NCI-H2029 (cell line): ENCODE results near the gene DDX28.
A peak's percentile ranks its signal among the peaks of the same experiment; 100 is the strongest.
"Not testable (repeated sequence)": the region's sequence is repeated elsewhere in the genome, so short reads cannot be mapped to it uniquely, and the experiment has no call there.

Experiments
- DNase-seq: peaks from one replicate; lab custom pipeline; 2025; lab: John Stamatoyannopoulos, UW

DDX28 gene

DNA sequence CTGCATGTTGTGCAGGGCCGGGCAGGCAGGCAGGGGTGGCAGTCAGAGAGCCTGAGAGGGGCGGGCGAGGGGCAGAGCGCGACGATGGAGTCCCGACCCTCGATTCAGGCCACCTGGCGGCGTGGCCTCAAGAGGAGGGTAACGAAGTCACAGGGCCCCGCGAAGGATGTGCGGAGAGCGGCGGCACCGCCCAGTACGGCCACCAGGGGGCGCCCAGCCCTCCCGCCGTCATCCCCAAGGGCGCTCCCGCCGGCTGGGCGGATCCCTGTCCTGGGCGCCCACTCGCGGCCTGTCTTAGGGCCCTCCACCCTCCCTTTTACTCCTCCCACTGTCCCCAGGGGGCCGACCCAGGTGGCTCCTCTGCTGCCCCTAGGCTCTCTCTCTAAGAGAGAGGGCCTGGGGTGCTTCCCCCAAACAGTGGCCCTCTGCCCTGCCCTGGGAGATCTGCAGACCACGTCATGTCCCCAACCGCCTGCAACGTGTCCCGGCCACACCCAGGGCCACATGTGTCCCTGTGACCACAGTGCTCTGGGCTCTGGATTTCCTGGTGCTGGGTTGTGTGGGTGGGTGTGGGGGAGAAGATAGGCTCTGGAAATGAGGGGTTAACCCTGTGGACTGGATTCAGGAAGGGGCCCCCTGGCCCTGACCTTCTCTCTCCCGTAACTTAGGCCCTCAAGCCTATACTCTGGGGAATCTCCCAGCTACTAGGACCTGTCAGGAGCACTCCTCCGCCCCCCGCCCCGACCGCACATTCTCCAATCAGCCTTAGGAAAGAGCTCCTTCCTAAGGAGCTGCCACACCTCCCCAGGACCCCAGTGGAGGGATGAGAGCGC is 29.6 kb downstream of the DDX28 start:
- DNase-seq, result peak; percentile 13

GRCh38 chr16:67992661-67993206 is 30.3 kb downstream of the DDX28 start:
- no peak for DNase-seq

DNA sequence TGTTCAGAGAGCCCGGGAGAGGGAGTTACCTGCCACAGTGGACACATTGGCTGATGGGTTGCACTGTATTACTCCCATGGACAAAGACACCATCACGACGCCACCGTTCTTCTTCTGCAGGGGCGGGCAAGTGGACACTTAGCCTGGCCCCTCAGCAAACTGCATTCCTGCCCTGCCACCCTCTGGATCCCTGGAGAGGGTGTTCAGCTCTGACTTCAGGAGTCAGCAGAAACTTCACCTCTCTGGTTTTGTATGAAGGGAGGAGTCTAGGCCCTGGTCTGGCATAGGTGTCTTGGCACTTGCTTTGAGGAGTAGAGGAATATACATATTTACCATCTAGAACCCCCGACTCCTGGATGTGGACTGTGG is 33.0 kb downstream of the DDX28 start:
- DNase-seq, result no peak

DNA sequence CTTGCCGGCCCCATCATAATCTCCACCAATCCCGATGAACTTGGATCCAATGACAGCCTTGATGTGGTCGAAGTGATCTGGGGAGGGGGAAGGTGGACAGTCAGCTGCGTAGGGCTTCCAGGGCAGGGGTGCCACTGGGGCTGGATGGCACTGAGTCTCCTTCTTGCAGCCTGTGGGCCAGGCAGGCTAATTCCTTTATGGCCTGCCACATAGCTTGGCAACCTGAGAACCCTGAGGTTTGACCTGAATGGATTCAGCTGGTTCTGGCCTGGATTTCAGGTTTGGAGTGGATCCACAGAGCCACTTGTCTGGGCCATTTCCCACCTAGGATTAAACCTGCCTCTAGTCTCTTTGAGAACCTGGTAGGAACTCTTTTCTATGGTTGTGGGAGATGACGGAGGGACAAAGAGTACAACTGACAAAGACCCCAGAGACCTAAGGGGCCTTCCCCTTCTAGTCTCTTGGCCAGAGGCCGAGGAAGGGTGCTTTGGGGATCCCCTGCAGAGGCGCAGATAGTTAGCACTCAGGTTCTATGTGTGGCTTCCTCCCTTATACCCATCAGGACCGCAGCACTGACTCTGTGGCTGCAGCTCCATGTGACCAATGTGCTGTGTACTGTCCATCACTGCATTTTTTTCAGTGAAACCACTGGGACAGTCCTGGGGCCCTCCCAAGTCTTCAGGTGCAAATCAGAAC is 33.6 kb downstream of the DDX28 start:
- DNase-seq, result no peak

- DNase-seq, result no peak
These were observed 34.4 kb downstream of the DDX28 start for GRCh38 chr16:67988675-67989074.

DNA sequence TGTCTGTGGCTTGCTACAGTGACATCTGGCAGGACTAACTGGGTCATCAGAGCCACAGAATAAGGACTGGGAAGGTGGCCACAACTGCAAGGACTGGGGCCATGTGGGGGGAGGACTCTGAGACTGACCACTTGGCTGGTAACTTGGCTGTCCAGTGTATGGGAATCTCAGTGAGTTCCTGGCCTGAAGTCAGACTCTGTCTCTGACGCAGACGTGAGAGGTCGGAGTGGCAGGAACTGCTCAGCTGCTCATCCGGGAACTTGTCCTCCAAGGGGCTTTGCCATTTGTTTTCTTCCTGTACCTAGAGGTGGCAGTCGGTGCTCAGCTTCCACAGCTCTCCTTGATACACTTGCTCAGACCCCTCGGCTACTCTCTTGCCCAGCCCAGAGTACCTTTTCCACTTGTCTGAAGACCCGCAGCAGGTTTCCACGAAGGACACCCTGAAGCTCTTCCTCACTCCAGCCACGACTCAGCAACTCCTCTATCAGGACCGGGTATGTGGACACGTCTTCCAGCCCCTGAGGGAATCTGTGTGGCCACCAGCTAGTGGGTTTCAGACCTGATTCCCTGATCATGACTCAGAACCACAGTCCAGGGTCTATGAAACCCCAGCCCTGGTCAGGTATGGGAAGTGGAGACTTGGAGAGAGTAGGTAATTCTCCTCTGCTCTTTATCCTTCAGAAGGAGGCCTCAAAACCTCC is 35.4 kb downstream of the DDX28 start:
- no peak for DNase-seq

DNA sequence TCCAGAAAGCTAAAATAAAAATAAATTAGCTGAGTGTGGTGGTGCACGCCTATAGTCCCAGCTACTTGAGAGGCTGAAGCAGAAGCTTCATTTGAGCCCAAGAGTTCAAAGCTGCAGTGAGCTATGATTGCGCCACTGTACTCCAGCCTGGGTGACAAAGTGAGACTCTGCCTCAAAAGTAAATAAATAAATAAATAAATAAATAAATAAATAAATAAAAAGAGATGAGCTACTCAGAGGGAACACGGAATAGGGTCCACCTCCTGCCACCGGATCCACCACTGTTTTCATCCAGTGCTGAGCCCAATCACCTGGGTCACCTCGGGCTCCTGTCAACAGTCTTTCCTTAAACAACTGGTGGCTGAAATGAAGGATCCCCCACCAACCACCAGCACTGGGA is 36.1 kb downstream of the DDX28 start:
- no peak for DNase-seq

- no peak for DNase-seq
These were observed 40.9 kb downstream of the DDX28 start for GRCh38 chr16:67982011-67982696.

DNA sequence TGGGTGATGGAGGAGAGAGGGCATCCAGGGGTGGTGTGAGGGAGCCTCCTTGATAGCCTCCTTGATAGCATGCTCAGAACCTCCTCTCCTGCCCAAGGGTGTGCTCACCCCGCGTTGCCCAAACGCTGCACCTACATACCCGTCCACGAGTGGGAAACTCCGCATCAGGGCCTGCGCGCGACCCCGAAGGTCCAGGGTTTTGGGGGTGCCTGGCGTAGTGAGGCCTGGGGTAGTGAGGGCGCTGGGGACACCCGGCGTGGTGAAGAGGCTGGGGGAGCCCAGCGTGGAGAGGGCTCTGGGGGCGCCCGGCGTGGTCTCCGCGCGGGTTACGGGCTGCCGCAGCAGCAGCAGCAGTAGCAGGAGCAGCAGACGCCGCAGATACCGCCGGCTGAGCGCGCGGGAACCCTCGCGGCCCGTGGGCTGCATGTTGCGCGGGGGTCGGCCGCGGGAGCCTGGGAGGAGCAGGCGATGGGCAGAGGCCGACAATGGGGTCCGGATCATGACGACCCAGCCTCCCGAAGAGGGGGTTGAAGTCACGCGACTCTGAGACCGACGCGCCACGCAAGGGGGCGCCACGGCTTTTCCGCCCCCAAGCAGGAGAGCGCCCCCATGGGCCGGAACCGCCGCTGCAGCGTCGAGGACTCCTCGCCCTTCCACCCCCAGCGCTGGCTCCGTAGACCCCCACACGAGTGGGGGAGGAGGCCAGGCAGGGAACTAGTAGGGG is 42.9 kb downstream of the DDX28 start, which contains the start of gene DPEP3:
Gene DPEP3, minus strand, starts transcription at position 545 of the 724 bp plus-strand sequence. Its CDS starts 119 bp downstream, at position 426.
- DNase-seq, result no peak

- DNase-seq, result no peak
These were observed 45.4 kb downstream of the DDX28 start for GRCh38 chr16:67977469-67978227.

DNA sequence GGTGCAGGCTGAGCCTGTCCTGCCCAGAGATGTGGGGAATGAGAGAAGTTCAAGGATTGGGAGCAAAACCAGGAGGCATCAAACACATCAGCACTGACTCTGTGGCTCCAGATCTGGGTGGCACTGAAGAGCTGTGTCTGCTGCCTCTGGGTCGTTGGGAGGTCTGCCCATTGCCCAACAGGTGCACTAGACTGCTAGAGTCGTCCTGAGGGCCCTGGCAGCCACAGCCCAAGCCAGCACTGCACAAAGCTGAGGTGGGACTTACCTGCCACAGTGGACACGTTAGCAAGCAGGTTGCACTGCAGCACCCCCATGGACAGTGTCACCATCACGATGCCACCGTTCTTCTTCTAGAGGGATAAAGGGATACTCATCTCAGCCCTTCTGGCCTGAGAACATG is 46.0 kb downstream of the DDX28 start:
- no peak for DNase-seq

DNA sequence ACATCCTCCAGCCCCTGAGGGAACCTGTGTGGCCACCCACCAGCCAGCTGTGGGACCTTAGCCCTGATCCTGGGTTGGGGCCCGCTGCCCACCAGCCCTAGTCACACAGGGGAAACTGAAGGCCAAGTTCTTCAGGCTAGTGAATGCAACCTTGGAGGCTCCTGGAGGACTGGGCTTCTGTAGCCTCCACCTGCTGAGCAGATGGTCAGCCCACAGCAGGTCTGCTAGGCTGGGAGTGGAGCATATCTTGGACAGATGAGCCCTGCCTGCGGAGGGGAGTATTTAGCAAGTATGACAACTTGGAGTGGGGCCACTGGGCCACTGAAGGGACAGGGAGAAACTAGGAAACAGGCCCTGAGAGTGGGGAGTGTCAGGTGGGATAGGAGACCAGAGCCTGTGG is 46.8 kb downstream of the DDX28 start:
- DNase-seq, result no peak

- DNase-seq, result no peak
These were observed 47.5 kb downstream of the DDX28 start for GRCh38 chr16:67975321-67976105.

DNA sequence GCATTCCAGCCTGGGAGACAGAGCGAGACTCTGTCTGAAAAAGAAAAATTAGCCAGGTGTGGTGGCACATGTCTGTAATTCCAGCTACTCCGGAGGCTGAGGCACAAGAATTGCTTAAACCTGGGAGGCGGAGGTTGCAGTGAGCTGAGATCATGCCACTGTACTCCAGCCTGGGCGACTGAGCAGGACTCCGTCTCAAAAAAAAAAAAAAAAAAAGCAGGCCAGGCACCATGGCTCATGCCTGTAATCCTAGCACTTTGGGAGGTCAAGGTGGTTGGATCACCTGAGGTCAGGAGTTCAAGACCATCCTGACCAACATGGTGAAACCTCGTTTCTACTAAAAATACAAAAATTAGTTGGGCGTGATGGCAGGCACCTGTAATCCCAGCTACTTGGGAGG is 50.7 kb downstream of the DDX28 start:
- not testable (repeated sequence) for DNase-seq

GRCh38 chr16:67971111-67971510 is 51.9 kb downstream of the DDX28 start:
- DNase-seq, result no peak
